Measurements from ENCODE around the gene HOXA13.

GRCh38 chr7:27179030-27179429 lies 20.9 kb downstream of the HOXA13 start:
- TF ChIP-seq CTCF (IDR thresholded peaks at IDR 0.05) = no peak
- TF ChIP-seq POLR2AphosphoS5 (IDR thresholded peaks at IDR 0.05) = no peak

Data from breast epithelium (tissue), 3 donors.